ENCODE measurements around the gene C1orf105.
"Not testable (repeated sequence)": the region's sequence is repeated elsewhere in the genome, so short reads cannot be mapped to it uniquely, and the experiment has no call there.

Gene C1orf105

GRCh38 chr1:172429331-172430127 lies 9.0 kb downstream of the C1orf105 start:
- DNase-seq: no peak

DNA sequence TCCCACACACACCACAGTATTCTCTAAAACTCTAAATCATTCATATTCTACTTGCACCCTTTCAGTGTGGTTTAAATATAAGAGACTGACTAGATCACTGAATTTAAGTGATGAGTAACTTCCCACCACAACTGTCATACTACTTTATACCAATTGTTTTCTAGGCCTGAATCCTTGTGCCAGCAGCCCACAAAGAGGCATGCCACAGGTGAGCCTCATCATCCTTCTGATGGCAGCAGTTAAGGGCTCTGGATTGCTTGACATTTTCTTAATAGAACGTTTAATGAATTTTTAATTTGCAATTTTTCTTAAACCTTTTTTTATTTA lies 9.6 kb downstream of the C1orf105 start:
- DNase-seq: no peak

GRCh38 chr1:172431204-172431603 lies 10.7 kb downstream of the C1orf105 start:
- no peak for DNase-seq

DNA sequence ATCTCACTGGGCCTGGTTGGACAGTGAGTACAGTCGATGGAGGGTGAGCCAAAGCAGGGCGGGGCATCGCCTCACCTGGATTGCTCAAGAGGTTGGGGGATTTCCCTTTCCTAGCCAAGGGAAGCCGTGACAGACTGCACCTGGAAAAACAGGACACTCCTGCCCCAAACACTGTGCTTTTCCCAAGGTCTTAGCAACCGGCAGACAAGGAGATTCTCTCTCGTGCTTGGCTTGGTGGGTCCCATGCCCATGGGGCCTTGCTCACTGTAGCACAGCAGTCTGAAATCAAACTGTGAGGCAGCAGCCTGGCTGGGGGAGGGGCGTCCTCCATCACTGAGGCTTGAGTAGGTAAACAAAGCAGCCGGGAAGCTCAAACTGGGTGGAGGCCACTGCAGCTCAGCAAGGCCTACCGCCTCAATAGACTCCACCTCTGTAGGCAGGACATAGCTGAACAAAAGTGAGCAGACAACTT lies 11.3 kb downstream of the C1orf105 start:
- DNase-seq: no peak

DNA sequence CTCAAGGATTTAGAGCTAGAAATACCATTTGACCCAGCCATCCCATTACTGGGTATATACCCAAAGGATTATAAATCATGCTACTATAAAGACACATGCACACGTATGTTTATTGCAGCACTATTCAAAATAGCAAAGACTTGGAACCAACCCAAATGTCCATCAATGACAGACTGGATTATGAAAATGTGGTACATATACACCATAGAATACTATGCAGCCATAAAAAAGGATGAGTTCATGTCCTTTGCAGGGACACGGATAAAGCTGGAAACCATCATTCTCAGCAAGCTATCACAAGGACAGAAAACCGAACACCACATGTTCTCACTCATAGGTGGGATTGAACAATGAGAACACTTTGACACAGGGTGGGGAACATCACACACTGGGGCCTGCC lies 16.7 kb downstream of the C1orf105 start:
- DNase-seq: not testable (repeated sequence)

- no peak for DNase-seq
These were observed 21.9 kb downstream of the C1orf105 start for GRCh38 chr1:172442404-172442803.

DNA sequence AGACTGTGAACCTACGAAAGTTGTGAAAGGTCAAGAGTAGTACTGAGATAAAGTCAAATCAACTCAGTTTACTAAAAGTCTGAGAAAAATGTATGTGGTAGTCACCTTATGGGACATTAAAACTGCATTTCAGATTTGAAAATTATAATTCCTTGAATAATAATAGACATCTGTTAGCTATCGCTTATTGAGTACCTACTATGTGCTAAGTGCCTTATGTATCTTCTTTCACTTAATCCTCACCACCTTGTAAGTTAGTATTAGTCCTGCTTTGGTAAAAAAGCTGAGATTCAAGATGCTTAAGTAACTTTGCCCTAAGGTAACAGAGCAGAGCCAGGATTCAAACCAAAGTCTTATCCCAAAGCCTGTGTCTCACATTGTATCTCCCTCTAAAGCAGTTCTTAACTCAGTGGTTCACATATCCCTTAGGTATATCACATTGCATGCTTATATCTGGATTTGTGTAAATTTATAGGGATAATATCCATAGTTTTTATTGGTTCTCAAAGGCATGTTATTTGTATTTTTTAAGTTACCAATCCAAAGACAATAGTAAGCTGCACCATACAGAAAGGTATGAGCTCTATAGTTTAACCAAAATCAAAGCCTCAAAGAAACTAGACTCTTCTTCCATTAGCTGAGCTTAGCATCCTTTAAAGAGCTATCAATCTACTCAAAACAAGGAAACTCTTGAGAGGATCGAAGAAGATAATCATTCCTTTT lies 22.5 kb downstream of the C1orf105 start:
- no peak for DNase-seq

GRCh38 chr1:172443666-172444453 lies 23.4 kb downstream of the C1orf105 start, which contains the start of gene PIGC:
Gene PIGC, minus strand, starts transcription at chr1:172444069. Its CDS starts 1,447 bp downstream, at chr1:172442622.
- DNase-seq: peak; percentile 71

GRCh38 chr1:172446547-172446946 lies 26.1 kb downstream of the C1orf105 start:
- no peak for DNase-seq

GRCh38 chr1:172447641-172448040 lies 27.2 kb downstream of the C1orf105 start:
- no peak for DNase-seq

- DNase-seq: no peak
These were observed 28.6 kb downstream of the C1orf105 start for GRCh38 chr1:172448995-172449584.

GRCh38 chr1:172449585-172450523 lies 29.4 kb downstream of the C1orf105 start:
- DNase-seq: peak; percentile 45

GRCh38 chr1:172450524-172450885 lies 30.0 kb downstream of the C1orf105 start:
- no peak for DNase-seq

DNA sequence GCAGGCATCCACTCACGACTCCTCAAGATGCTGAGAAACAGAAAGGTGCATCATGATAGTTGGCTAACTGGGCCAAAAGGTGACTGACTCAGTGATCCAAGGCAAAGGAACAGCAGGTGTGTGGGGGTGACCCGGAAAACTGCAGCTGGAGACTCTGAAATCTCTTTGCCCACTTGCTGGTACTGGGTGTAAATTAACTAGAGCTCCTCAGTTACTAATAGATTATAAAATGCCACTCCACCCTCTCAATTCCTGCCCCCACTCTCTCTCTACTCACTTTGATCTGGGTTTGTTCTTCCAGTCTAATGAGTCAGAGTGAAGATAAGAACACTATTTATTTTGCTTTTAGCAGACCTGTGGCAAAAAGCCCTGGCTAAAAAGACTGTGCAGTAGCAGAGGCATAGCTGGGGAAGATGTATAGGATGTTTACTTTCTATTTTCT lies 30.5 kb downstream of the C1orf105 start:
- no peak for DNase-seq

DNA sequence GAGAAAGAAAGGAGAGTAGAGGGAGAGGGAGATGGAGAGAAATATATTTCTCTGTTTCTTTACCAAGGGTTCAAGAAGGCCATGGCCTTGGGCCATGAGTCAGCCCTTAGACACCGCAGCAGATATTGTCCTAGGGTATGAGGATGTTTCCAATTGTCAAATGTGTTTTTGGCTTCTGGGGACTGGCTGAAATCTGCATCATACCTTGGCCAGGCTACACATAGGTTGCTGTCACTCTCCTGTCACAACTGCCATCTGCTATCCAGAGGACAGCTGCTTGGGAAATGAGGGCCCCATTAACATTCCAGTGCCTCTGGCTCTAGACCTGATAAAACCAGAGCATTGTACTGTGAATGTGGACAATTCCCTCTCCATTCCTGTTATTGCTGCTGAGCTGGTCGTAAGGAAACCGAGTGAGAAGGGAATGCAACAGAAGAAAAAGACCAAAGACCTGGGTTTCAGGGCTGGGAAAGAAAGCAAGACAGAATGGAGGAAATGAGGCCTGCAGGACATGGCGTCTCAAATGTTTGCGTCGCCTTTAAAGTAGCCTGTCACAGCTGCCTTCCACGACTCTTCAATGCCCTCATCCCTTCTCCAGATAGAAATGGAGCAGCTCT lies 32.2 kb downstream of the C1orf105 start:
- DNase-seq: no peak

- DNase-seq: no peak
These were observed 32.7 kb downstream of the C1orf105 start for GRCh38 chr1:172453153-172453545.

DNA sequence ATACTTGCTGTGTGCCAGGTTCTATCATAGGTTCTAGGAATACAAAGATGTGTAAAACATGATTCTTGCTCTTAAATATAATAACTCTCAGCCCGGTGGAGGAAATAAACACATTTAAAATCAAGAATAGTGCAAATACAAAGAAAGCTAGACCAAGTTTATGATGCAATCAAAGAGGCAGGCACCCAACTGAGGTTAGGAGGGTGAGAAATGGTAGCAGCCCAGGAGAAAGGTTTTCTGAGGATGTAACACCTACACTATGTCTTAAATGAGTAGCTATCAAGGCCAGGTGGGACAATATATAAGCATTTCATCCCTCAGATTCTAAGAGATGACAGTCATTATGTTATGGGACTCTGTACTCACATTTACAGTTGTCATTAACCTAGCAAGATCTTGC lies 33.1 kb downstream of the C1orf105 start:
- no peak for DNase-seq

GRCh38 chr1:172455451-172455850 lies 35.0 kb downstream of the C1orf105 start:
- DNase-seq: no peak

DNA sequence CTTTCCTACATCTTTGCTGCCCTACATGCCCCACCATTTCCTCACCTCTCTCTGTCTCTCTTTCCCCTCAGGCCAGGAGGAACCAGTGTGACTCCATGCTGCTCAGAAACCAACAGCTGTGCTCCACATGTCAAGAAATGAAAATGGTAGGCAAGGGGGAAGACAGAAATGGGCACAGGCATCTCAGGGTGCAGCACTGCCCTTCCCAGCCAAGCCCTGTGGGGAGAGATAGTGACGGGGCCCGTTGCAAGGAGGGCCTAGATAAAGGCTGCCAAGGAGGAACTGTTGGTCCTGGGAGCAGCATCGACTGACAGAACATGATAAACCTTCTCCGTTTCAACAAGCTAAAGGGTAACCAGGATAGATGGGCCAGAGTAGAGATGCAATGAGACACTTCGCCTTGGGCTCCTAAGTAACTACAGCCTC lies 35.9 kb downstream of the C1orf105 start:
- no peak for DNase-seq

DNA sequence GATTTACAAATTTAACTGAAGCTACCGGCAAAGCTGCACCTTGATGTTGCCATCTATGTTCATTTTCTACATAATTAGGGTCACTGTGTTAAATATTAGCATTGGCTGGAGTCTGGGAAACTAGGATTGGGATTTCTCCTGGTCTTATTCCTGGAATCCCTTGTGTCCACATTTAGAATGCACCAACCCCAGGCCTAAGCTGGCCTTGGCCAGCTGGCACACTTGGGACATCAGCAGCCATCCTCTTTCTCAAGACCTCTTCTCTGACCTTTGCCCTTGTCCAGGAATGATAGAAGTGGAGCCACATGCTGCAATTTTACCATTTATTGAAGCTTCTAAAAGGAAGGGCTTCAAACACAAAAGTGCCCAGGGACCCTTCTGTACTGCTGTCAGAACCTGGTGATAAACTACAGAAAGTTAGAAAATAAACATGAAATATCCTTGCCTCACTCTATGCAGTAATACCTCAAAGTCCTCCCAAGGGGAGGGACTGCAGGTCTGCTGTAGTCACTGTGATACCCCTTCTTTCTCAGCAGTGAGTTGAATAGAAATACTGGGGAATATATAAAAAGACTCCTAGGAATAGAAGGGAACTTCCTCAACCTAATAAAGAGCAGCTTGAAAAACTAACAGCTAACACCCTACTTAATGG lies 37.1 kb downstream of the C1orf105 start:
- no peak for DNase-seq

- no peak for DNase-seq
These were observed 39.7 kb downstream of the C1orf105 start for GRCh38 chr1:172460177-172460576.

All from 8988T (cell line).